ENCODE measurements around the gene OSGIN1. TPM values are rescaled to one million over a fixed set of nuclear protein-coding genes. Genes with fewer than 3 reads are reported as not detected.
A peak's percentile ranks its signal among the peaks of the same experiment; 100 is the strongest.

OSGIN1 gene
- total and polyA plus RNA-seq, 8 donors, result 2.6 to 28.6 (median 10.2) TPM

GRCh38 chr16:83968306-83968851, 15.3 kb downstream of the OSGIN1 start:
- Histone ChIP-seq H3K27me3 (peaks cover 0 to 29% (median 20%) of the 10 kb centered on the region in 3 donors), H3K4me3 (peak overlapping the region; percentile 31 to 42 (median 40)), H3K4me1 (peaks cover 0 to 12% (median 8%) of the 10 kb centered on the region in 4 donors), H3K9me3 (no peaks in the 10 kb centered on the region), H3K27ac (no peak overlapping the region), H3K36me3 (peaks cover 6 to 31% (median 30%) of the 10 kb centered on the region in 4 donors)
- 0 to 5% (median 3%) methylated on average over 6 to 84 of the region's 87 CpGs for WGBS, 5 donors
- TF ChIP-seq POLR2A (IDR thresholded peaks at IDR 0.05), result no peak
- no peak for TF ChIP-seq EP300 (IDR thresholded peaks at IDR 0.05)
- TF ChIP-seq CTCF (IDR thresholded peaks at IDR 0.05), result no peak
- no peak for TF ChIP-seq POLR2AphosphoS5 (IDR thresholded peaks at IDR 0.05)
- intact Hi-C loops (cut with DNase I; ENCODE audit: low total_unique reads), result loop anchor here (5.0 kb wide), 1 partner anchor 94 kb away; no protein-coding TSS in a partner anchor
- peak in 1 of 2 donors; percentile 46 for DNase-seq

GRCh38 chr16:83968891-83969649, 16.0 kb downstream of the OSGIN1 start:
- Histone ChIP-seq H3K4me1 (peaks cover 0 to 12% (median 8%) of the 10 kb centered on the region in 4 donors), H3K36me3 (peaks cover 6 to 24% (median 23%) of the 10 kb centered on the region in 4 donors), H3K27me3 (peaks cover 0 to 33% (median 20%) of the 10 kb centered on the region in 3 donors), H3K9me3 (no peaks in the 10 kb centered on the region), H3K27ac (no peak overlapping the region), H3K4me3 (peak overlapping the region in 3 of 4 donors; percentile 6 to 24 (median 9))
- 7 to 12% (median 8%) methylated on average over 25 to 45 of the region's 45 CpGs for WGBS, 5 donors
- intact Hi-C loops (cut with DNase I; ENCODE audit: low total_unique reads), result loop anchor here (5.0 kb wide), 1 partner anchor 93 kb away; no protein-coding TSS in a partner anchor
- no peak for DNase-seq
- TF ChIP-seq POLR2AphosphoS5 (IDR thresholded peaks at IDR 0.05) (no peak), EP300 (IDR thresholded peaks at IDR 0.05) (no peak), POLR2A (IDR thresholded peaks at IDR 0.05) (no peak), CTCF (IDR thresholded peaks at IDR 0.05) (no peak)

GRCh38 chr16:83969771-83970429, 16.9 kb downstream of the OSGIN1 start:
- 40 to 52% (median 49%) methylated on average over 10 to 18 of the region's 18 CpGs for WGBS, 5 donors
- DNase-seq, result no peak
- Histone ChIP-seq H3K9me3 (no peaks in the 10 kb centered on the region), H3K4me1 (peaks cover 0 to 12% (median 8%) of the 10 kb centered on the region in 4 donors), H3K27ac (no peak overlapping the region), H3K4me3 (no peak overlapping the region), H3K36me3 (peaks cover 6 to 16% (median 15%) of the 10 kb centered on the region in 4 donors), H3K27me3 (peaks cover 0 to 36% (median 20%) of the 10 kb centered on the region in 3 donors)
- intact Hi-C loops (cut with DNase I; ENCODE audit: low total_unique reads), result loop anchor here (5.0 to 10.0 kb wide), 3 partner anchors 75 to 225 kb away; partner anchors contain the start of genes ADAD2 and SLC38A8
- no peak for TF ChIP-seq POLR2AphosphoS5 (IDR thresholded peaks at IDR 0.05)
- TF ChIP-seq EP300 (IDR thresholded peaks at IDR 0.05), result no peak
- no peak for TF ChIP-seq POLR2A (IDR thresholded peaks at IDR 0.05)
- TF ChIP-seq CTCF (IDR thresholded peaks at IDR 0.05), result no peak

GRCh38 chr16:83970430-83970815, 17.4 kb downstream of the OSGIN1 start:
- WGBS, 5 donors, result 76 to 83% (median 78%) methylated on average over 6 of the region's 6 CpGs; no CpG with 5 or more reads in 1 of the 5 donors
- Histone ChIP-seq H3K36me3 (peaks cover 2 to 11% (median 10%) of the 10 kb centered on the region in 4 donors), H3K4me1 (peaks cover 0 to 12% (median 8%) of the 10 kb centered on the region in 4 donors), H3K27me3 (peaks cover 0 to 36% (median 20%) of the 10 kb centered on the region in 3 donors), H3K9me3 (no peaks in the 10 kb centered on the region), H3K4me3 (no peak overlapping the region), H3K27ac (no peak overlapping the region)
- intact Hi-C loops (cut with DNase I; ENCODE audit: low total_unique reads), result loop anchor here (10.0 kb wide), 2 partner anchors 74 to 224 kb away; partner anchors contain the start of genes ADAD2 and SLC38A8
- TF ChIP-seq EP300 (IDR thresholded peaks at IDR 0.05) (no peak), CTCF (IDR thresholded peaks at IDR 0.05) (no peak), POLR2AphosphoS5 (IDR thresholded peaks at IDR 0.05) (no peak), POLR2A (IDR thresholded peaks at IDR 0.05) (no peak)
- no peak for DNase-seq

All from stomach (tissue), 9 donors.